Body of pancreas (tissue), 4 donors: ENCODE results near the gene RASGRP1.

Experiments used
- POLR2A ChIP-seq, 3 donors: fragments of 450-650 bp; IDR thresholded peaks; one replicate each; pipeline ENCODE4 v1.6.1; 2016; ENCODE audit warnings: antibody characterized with exemption in 3 of 3, mild to moderate bottlenecking in 2 of 3
- TF ChIP-seq, protein P1 (sequence below), 7 experiments: fragments of 450-650 bp in 4 of 7; fragments of 200-600 bp in 3 of 7; sonication (generic) in 3 of 7; IDR thresholded peaks; one replicate each; pipeline ENCODE4 v1.5.1; 2016 to 2019; ENCODE audit warnings: antibody characterized with exemption in 7 of 7

GRCh38 chr15:38562278-38562677, 2.3 kb downstream of the RASGRP1 start:
- TF ChIP-seq, protein P1, sequence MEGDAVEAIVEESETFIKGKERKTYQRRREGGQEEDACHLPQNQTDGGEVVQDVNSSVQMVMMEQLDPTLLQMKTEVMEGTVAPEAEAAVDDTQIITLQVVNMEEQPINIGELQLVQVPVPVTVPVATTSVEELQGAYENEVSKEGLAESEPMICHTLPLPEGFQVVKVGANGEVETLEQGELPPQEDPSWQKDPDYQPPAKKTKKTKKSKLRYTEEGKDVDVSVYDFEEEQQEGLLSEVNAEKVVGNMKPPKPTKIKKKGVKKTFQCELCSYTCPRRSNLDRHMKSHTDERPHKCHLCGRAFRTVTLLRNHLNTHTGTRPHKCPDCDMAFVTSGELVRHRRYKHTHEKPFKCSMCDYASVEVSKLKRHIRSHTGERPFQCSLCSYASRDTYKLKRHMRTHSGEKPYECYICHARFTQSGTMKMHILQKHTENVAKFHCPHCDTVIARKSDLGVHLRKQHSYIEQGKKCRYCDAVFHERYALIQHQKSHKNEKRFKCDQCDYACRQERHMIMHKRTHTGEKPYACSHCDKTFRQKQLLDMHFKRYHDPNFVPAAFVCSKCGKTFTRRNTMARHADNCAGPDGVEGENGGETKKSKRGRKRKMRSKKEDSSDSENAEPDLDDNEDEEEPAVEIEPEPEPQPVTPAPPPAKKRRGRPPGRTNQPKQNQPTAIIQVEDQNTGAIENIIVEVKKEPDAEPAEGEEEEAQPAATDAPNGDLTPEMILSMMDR (IDR thresholded peaks at IDR 0.05) = no peak
- no peak for TF ChIP-seq POLR2A (IDR thresholded peaks at IDR 0.05)
